H1 (cell line): ENCODE results near the gene DCAF7. TPM values are rescaled to one million over a fixed set of nuclear protein-coding genes. Genes with fewer than 3 reads are reported as not detected.

Experiments
- CTCF ChIA-PET: fragments of 300-600 bp; sonication (Branson Sonifier 250); formaldehyde crosslinking; loops from one replicate; lab custom pipeline; 2021; ENCODE audit not compliant: partially characterized antibody; lab: Charles Lee
- POLR2A ChIA-PET: fragments of 300-600 bp; sonication (Branson Sonifier 250); formaldehyde crosslinking; loops from one replicate; lab custom pipeline; 2021; ENCODE audit warnings: inconsistent platforms; ENCODE audit not compliant: partially characterized antibody; lab: Charles Lee
- DNase-seq, 2 experiments: peaks; one replicate each; pipeline versions ENCODE4 v3.0.0 to v3.0.0-alpha.2; 2010 to 2022; ENCODE audit warnings: low spot score in 2 of 2, low read depth in 1 of 2, mixed read lengths in 1 of 2
- FAIRE-seq: peaks from 2 replicates; lab custom pipeline; 2011; peaks lifted over from hg19 to GRCh38; lab: Jason Lieb, UNC
- H2AFZ ChIP-seq: 2 replicates; pipeline ENCODE4 v1.8.1; 2012; ENCODE audit warnings: low read length, inconsistent platforms
- H2AK5ac ChIP-seq: 2 replicates; pipeline ENCODE4 v1.6.1; 2013; ENCODE audit warnings: low read depth, low read length
- H2BK120ac ChIP-seq: replicated peaks from 2 replicates; pipeline ENCODE3; 2013; ENCODE audit warnings: low read depth, low read length, inconsistent platforms
- H2BK12ac ChIP-seq: 2 replicates; pipeline ENCODE4 v1.6.1; 2013; ENCODE audit warnings: low read depth, low read length
- H2BK15ac ChIP-seq: 2 replicates; pipeline ENCODE4 v1.6.1; 2013; ENCODE audit warnings: low read length
- H2BK20ac ChIP-seq: 2 replicates; pipeline ENCODE4 v1.6.1; 2013; ENCODE audit warnings: low read length
- H2BK5ac ChIP-seq: 2 replicates; pipeline ENCODE4 v1.6.1; 2013; ENCODE audit warnings: low read depth, low read length
- H3K14ac ChIP-seq: 2 replicates; pipeline ENCODE4 v1.6.1; 2013; ENCODE audit warnings: inconsistent platforms; ENCODE audit not compliant: insufficient read length
- H3K18ac ChIP-seq: 2 replicates; pipeline ENCODE4 v1.6.1; 2013; ENCODE audit warnings: low read length; ENCODE audit errors: extremely low read depth
- H3K23ac ChIP-seq: 2 replicates; pipeline ENCODE4 v1.6.1; 2013; ENCODE audit warnings: inconsistent platforms; ENCODE audit not compliant: insufficient read length
- H3K23me2 ChIP-seq: 2 replicates; pipeline ENCODE4 v1.6.1; 2013; ENCODE audit warnings: low read depth, low read length
- H3K27ac ChIP-seq: 2 replicates; pipeline ENCODE4 v1.6.1; 2011; ENCODE audit warnings: low read depth, low read length, inconsistent platforms
- H3K27me3 ChIP-seq, 4 experiments: replicated peaks in 1 of 4; 1 replicate in 1 of 4; 2 replicates in 3 of 4; pipeline versions ENCODE4 v1.6.1 to v1.8.1; 2011 to 2013; ENCODE audit warnings: low read length in 3 of 4, mild to moderate bottlenecking in 3 of 4, inconsistent platforms in 2 of 4, mixed read lengths in 2 of 4, moderate library complexity in 1 of 4; ENCODE audit not compliant: control insufficient read depth in 3 of 4, insufficient read depth in 3 of 4; ENCODE audit errors: extremely low read depth in 1 of 4
- H3K36me3 ChIP-seq, 4 experiments: 2 replicates each; pipeline versions ENCODE4 v1.6.1 to v1.8.1; 2011 to 2013; ENCODE audit warnings: mild to moderate bottlenecking in 4 of 4, low read length in 3 of 4, moderate library complexity in 2 of 4, control low read depth in 1 of 4, inconsistent platforms in 1 of 4; ENCODE audit not compliant: insufficient read depth in 4 of 4, control insufficient read depth in 2 of 4
- H3K4ac ChIP-seq: replicated peaks from 2 replicates; pipeline ENCODE3; 2013; ENCODE audit warnings: low read length, low read depth, mixed read lengths, inconsistent platforms; ENCODE audit not compliant: insufficient read length
- H3K4me1 ChIP-seq, 4 experiments: replicated peaks in 1 of 4; 1 replicate in 1 of 4; 2 replicates in 3 of 4; pipeline versions ENCODE4 v1.6.1 to v1.8.1; 2011 to 2013; ENCODE audit warnings: low read length in 3 of 4, inconsistent platforms in 2 of 4, mixed read lengths in 1 of 4; ENCODE audit not compliant: insufficient read depth in 4 of 4, control insufficient read depth in 3 of 4
- H3K4me2 ChIP-seq, 2 experiments: 2 replicates each; pipeline versions ENCODE4 v1.6.1 to v1.8.1; 2011 to 2013; ENCODE audit warnings: low read depth in 2 of 2, low read length in 2 of 2, control low read depth in 1 of 2, inconsistent platforms in 1 of 2, mild to moderate bottlenecking in 1 of 2; ENCODE audit not compliant: insufficient read depth in 1 of 2
- H3K4me3 ChIP-seq, 4 experiments: fragments of 200-600, 300-600 bp in 1 of 4; sonication (generic), shearing (Covaris generic), sonication (Bioruptor Twin) in 1 of 4; 2 replicates each; pipeline versions ENCODE4 v1.5.1 to v1.8.1; 2011 to 2016; ENCODE audit warnings: low read length in 4 of 4, low read depth in 3 of 4, control low read depth in 2 of 4, inconsistent platforms in 2 of 4, mild to moderate bottlenecking in 2 of 4, mixed read lengths in 1 of 4, moderate library complexity in 1 of 4; ENCODE audit not compliant: insufficient read depth in 2 of 4; ENCODE audit errors: extremely low read depth in 1 of 4
- H3K56ac ChIP-seq: replicated peaks from 2 replicates; pipeline ENCODE3; 2013; ENCODE audit warnings: low read depth, mild to moderate bottlenecking, mixed read lengths, low read length, inconsistent platforms; ENCODE audit not compliant: insufficient read length
- H3K79me1 ChIP-seq: 2 replicates; pipeline ENCODE4 v1.6.1; 2013; ENCODE audit warnings: low read depth, low read length, control low read depth
- H3K79me2 ChIP-seq, 2 experiments: 2 replicates each; pipeline versions ENCODE4 v1.6.1 to v1.8.1; 2012 to 2013; ENCODE audit warnings: low read length in 2 of 2, mild to moderate bottlenecking in 2 of 2, inconsistent platforms in 1 of 2; ENCODE audit not compliant: insufficient read depth in 2 of 2, control insufficient read depth in 1 of 2
- H3K9ac ChIP-seq, 4 experiments: replicated peaks in 1 of 4; 1 replicate in 1 of 4; 2 replicates in 3 of 4; pipeline versions ENCODE4 v1.6.1 to v1.8.1; 2011 to 2013; ENCODE audit warnings: low read depth in 3 of 4, low read length in 3 of 4, control low read depth in 2 of 4, mild to moderate bottlenecking in 2 of 4, moderate library complexity in 2 of 4, inconsistent platforms in 1 of 4; ENCODE audit errors: extremely low read depth in 1 of 4
- H3K9me3 ChIP-seq, 2 experiments: 2 replicates each; pipeline versions ENCODE4 v1.6.1 to v1.8.1; 2012 to 2013; ENCODE audit warnings: mild to moderate bottlenecking in 2 of 2, moderate library complexity in 2 of 2, control low read depth in 1 of 2, inconsistent platforms in 1 of 2, low read depth in 1 of 2, low read length in 1 of 2, mixed read lengths in 1 of 2; ENCODE audit not compliant: insufficient read depth in 2 of 2
- H4K20me1 ChIP-seq, 2 experiments: replicated peaks in 1 of 2; 2 replicates each; pipeline versions ENCODE3 to v1.8.1; 2011 to 2013; ENCODE audit warnings: inconsistent platforms in 2 of 2, low read length in 2 of 2, mild to moderate bottlenecking in 1 of 2; ENCODE audit not compliant: insufficient read depth in 2 of 2, control insufficient read depth in 1 of 2
- H4K5ac ChIP-seq: 2 replicates; pipeline ENCODE4 v1.6.1; 2013; ENCODE audit warnings: low read length, low read depth, mixed read lengths, inconsistent platforms; ENCODE audit not compliant: insufficient read length
- H4K8ac ChIP-seq: 2 replicates; pipeline ENCODE4 v1.8.0; 2013; ENCODE audit warnings: mild to moderate bottlenecking, moderate library complexity, low read length, inconsistent platforms; ENCODE audit not compliant: insufficient read depth; ENCODE audit errors: extremely low read depth
- H4K91ac ChIP-seq: replicated peaks from 2 replicates; pipeline ENCODE3; 2013; ENCODE audit warnings: low read length, mixed read lengths, inconsistent platforms; ENCODE audit not compliant: insufficient read length
- E2F6 ChIP-seq: IDR thresholded peaks from 2 replicates; pipeline ENCODE4 v1.6.1; 2012; ENCODE audit warnings: inconsistent platforms
- RXRA ChIP-seq: IDR thresholded peaks from 2 replicates; pipeline ENCODE4 v1.6.1; 2011; ENCODE audit warnings: low read depth, mild to moderate bottlenecking, low read length, moderate library complexity; ENCODE audit not compliant: insufficient read depth
- WGBS, 2 experiments: shearing (Covaris generic) in 1 of 2; methylation state at CpG; one replicate each; pipeline versions ENCODE4 v1.1.6 to v1.1.7; 2013 to 2015; ENCODE audit warnings: low lambda C conversion rate in 2 of 2, mixed read lengths in 2 of 2, inconsistent platforms in 1 of 2, low coverage in 1 of 2, missing lambda C conversion rate in 1 of 2; ENCODE audit not compliant: insufficient replicate concordance in 2 of 2, insufficient coverage in 1 of 2, insufficient read length in 1 of 2; ENCODE audit errors: extremely low coverage in 1 of 2, missing lambda C conversion rate in 1 of 2; 5-methylcytosine and 5-hydroxymethylcytosine counted together
- polyA plus RNA-seq, 7 experiments: library from polyadenylated mRNA; depleted of rRNA in 3 of 7; stranded (reverse) in 5 of 7; unstranded in 2 of 7; fragments of >200 nt in 5 of 7; fragments of 200-250 nt in 2 of 7; gene quantifications; 1 replicate in 5 of 7; 2 replicates in 1 of 7; 4 replicates in 1 of 7; pipeline versions ENCODE4 v1.2.1 to v1.2.3, GENCODE V29; 2011 to 2013; ENCODE audit warnings: missing spikeins in 2 of 7, mixed read lengths in 2 of 7
- total RNA-seq: library from RNA; stranded (reverse); fragmentation: NEBNext Ultra II Directional; extraction: Animal tissue kit (Norgen Biotek cat#: 25700); gene quantifications from 2 replicates; pipeline ENCODE4 v1.2.1, GENCODE V29; 2021

The DCAF7 gene
- total and polyA plus RNA-seq, 2 of the 8 experiments (the other 6 are each of a cell fraction or from before 2014, with no cell fraction given) = 74.9 to 94.1 TPM

- H4K91ac ChIP-seq = no peak overlapping the region
- no peak overlapping the region for H3K4ac ChIP-seq
- peak overlapping the region; percentile 49 to 70; a peak in 3 of 4 replicates for H3K4me2 ChIP-seq
- H3K36me3 ChIP-seq = no peaks in the 10 kb centered on the region
- H3K27ac ChIP-seq = peak overlapping the region; percentile 41; the same call in 1 of the 2 replicates
- peaks cover 2 to 5% (median 3%) of the 10 kb centered on the region in 4 experiments; a peak in 3 of 7 replicates for H3K4me1 ChIP-seq
- no peak overlapping the region for H2AK5ac ChIP-seq
- 16% methylated on average over 7 of the region's 10 CpGs; no CpG with 5 or more reads in 1 of the 2 experiments for WGBS, 2 experiments
- no peaks in the 10 kb centered on the region for H3K9me3 ChIP-seq
- H2BK15ac ChIP-seq = no peak overlapping the region
- CTCF ChIA-PET = interaction anchor here (0.6 to 4.1 kb wide), 5 partner anchors 9 to 215 kb away, joined by 3 to 22 read pairs (median 3); no protein-coding TSS in a partner anchor
- H3K23me2 ChIP-seq = peaks cover 6% of the 10 kb centered on the region
- H2BK120ac ChIP-seq = no peak overlapping the region
- no peaks in the 10 kb centered on the region for H3K27me3 ChIP-seq
- TF ChIP-seq RXRA (no peak), E2F6 (peak; percentile 35; the same call in 1 of the 2 replicates)
- no peak overlapping the region for H2BK20ac ChIP-seq
- no peak overlapping the region for H3K23ac ChIP-seq
- no peak overlapping the region for H2BK12ac ChIP-seq
- peak overlapping the region; percentile 93 for H2BK5ac ChIP-seq
- H4K20me1 ChIP-seq = peaks cover 0 to 8% of the 10 kb centered on the region in 2 experiments
- H3K4me3 ChIP-seq = peak overlapping the region; percentile 46 to 82 (median 66)
- H3K9ac ChIP-seq = peak overlapping the region in 3 of 4 experiments; percentile 59 to 65 (median 62); a peak in 5 of 7 replicates
- DNase-seq (no peak), FAIRE-seq (no peak)
- peaks cover 3% of the 10 kb centered on the region; the same call in 1 of the 2 replicates for H3K79me1 ChIP-seq
- H2AFZ ChIP-seq = no peak overlapping the region
- H4K5ac ChIP-seq = peak overlapping the region; percentile 95
- peak overlapping the region; percentile 97 for H3K18ac ChIP-seq
- H4K8ac ChIP-seq = peak overlapping the region; percentile 96
- H3K56ac ChIP-seq = peak overlapping the region; percentile 9
- POLR2A ChIA-PET = interaction anchor here (0.7 to 1.8 kb wide), 9 partner anchors 9 to 145 kb away, joined by 3 to 9 read pairs (median 4); partner anchors contain the start of gene ACE
- H3K14ac ChIP-seq = no peak overlapping the region
- H3K79me2 ChIP-seq = peaks cover 5 to 26% of the 10 kb centered on the region in 2 experiments
Measured at GRCh38 chr17:63621229-63621683, 71.0 kb downstream of the DCAF7 start.
